ENCODE results near the gene PRSS35. TPM values are rescaled to one million over a fixed set of nuclear protein-coding genes. Genes with fewer than 3 reads are reported as not detected.
"Not testable (repeated sequence)": the region's sequence is repeated elsewhere in the genome, so short reads cannot be mapped to it uniquely, and the experiment has no call there.

PRSS35 gene
- polyA plus RNA-seq, 1 of the 3 experiments (the other 2 are of a cell fraction): 0.36 TPM

- H3K27ac ChIP-seq (ENCODE audit: low read depth in 2 of 2, low read length in 1 of 2); H3K79me2 ChIP-seq (ENCODE audit: insufficient read depth); H2AFZ ChIP-seq (ENCODE audit: low read depth); H3K27me3 ChIP-seq (ENCODE audit: insufficient read depth); H3K36me3 ChIP-seq (replicated peaks in 1 of 2; ENCODE audit: control insufficient read depth in 1 of 2, insufficient read depth in 2 of 2, low read length in 1 of 2); H3F3A ChIP-seq (replicated peaks; ENCODE audit: insufficient read depth); H3K9me2 ChIP-seq; CTCF ChIA-PET; H3K9ac ChIP-seq; H3K4me3 ChIP-seq (ENCODE audit: low read depth in 2 of 2, low read length in 1 of 2); POLR2A ChIA-PET; H3K9me3 ChIP-seq; H3K4me2 ChIP-seq; H3K4me1 ChIP-seq (ENCODE audit: control insufficient read depth in 1 of 2, insufficient read depth in 2 of 2, low read depth in 1 of 2, low read length in 1 of 2); DNase-seq; H4K20me1 ChIP-seq (ENCODE audit: insufficient read depth): not testable (repeated sequence)
- WGBS (ENCODE audit: low lambda C conversion rate): 66% methylated on average over 5 of the region's 5 CpGs
Observed at GRCh38 chr6:83550482-83550881, 38.1 kb downstream of the PRSS35 start.

GRCh38 chr6:83551748-83552147 is 39.4 kb downstream of the PRSS35 start:
- H3F3A ChIP-seq (replicated peaks; ENCODE audit: insufficient read depth); DNase-seq; H3K79me2 ChIP-seq (ENCODE audit: insufficient read depth); H3K36me3 ChIP-seq (replicated peaks in 1 of 2; ENCODE audit: control insufficient read depth in 1 of 2, insufficient read depth in 2 of 2, low read length in 1 of 2); H3K4me3 ChIP-seq (ENCODE audit: low read depth in 2 of 2, low read length in 1 of 2); H3K27ac ChIP-seq (ENCODE audit: low read depth in 2 of 2, low read length in 1 of 2); H2AFZ ChIP-seq (ENCODE audit: low read depth); H4K20me1 ChIP-seq (ENCODE audit: insufficient read depth); H3K27me3 ChIP-seq (ENCODE audit: insufficient read depth); H3K9me3 ChIP-seq; H3K4me1 ChIP-seq (ENCODE audit: control insufficient read depth in 1 of 2, insufficient read depth in 2 of 2, low read depth in 1 of 2, low read length in 1 of 2); POLR2A ChIA-PET; H3K4me2 ChIP-seq; CTCF ChIA-PET; H3K9me2 ChIP-seq; H3K9ac ChIP-seq: not testable (repeated sequence)
- WGBS (ENCODE audit: low lambda C conversion rate): 56% methylated on average over 4 of the region's 4 CpGs

DNA sequence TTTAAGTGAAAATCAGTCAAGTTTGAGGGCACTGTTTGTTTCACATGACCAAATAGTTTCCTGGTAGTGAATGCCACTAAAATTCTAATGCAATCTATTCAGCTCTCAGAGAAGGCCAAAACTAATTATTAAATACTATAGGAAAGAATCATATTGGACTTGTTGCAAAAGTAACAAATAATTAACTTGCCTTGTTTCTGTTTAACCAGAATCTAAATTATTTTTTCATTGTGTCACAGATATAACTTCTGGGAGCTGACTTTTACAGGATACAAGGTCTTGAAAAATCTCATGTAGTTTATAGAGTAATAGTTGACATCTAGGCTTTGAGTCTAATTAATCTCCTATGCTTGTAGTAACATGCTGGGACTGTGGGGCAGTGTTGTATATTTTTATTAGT is 44.5 kb downstream of the PRSS35 start:
- Histone ChIP-seq H4K20me1 (ENCODE audit: insufficient read depth) (no peaks in the 10 kb centered on the region), H3K9me3 (no peaks in the 10 kb centered on the region), H3F3A (replicated peaks; ENCODE audit: insufficient read depth) (no peaks in the 10 kb centered on the region), H3K4me3 (ENCODE audit: low read depth in 2 of 2, low read length in 1 of 2) (no peak overlapping the region), H3K27ac (ENCODE audit: low read depth in 2 of 2, low read length in 1 of 2) (no peak overlapping the region), H3K27me3 (ENCODE audit: insufficient read depth) (no peaks in the 10 kb centered on the region), H2AFZ (ENCODE audit: low read depth) (no peak overlapping the region), H3K9ac (no peak overlapping the region), H3K4me2 (no peak overlapping the region), H3K79me2 (ENCODE audit: insufficient read depth) (no peaks in the 10 kb centered on the region), H3K36me3 (replicated peaks in 1 of 2; ENCODE audit: control insufficient read depth in 1 of 2, insufficient read depth in 2 of 2, low read length in 1 of 2) (peaks cover 0 to 3% of the 10 kb centered on the region in 2 experiments), H3K9me2 (no peaks in the 10 kb centered on the region), H3K4me1 (ENCODE audit: control insufficient read depth in 1 of 2, insufficient read depth in 2 of 2, low read depth in 1 of 2, low read length in 1 of 2) (no peaks in the 10 kb centered on the region)
- DNase-seq: no peak
- CTCF ChIA-PET: interaction anchor here (0.6 to 1.2 kb wide), 2 partner anchors 19 to 42 kb away, joined by 3 to 4 read pairs; no protein-coding TSS in a partner anchor
- TF ChIP-seq TAF1 (IDR thresholded peaks at IDR 0.05; ENCODE audit: borderline replicate concordance, low read depth, low read length): no peak
- TF ChIP-seq RXRA (IDR thresholded peaks at IDR 0.05; ENCODE audit: borderline replicate concordance, low read depth): no peak
- no peak for TF ChIP-seq NFIC (IDR thresholded peaks at IDR 0.05; ENCODE audit: borderline replicate concordance)
- TF ChIP-seq FOXM1 (IDR thresholded peaks at IDR 0.05; ENCODE audit: low read depth): no peak
- TF ChIP-seq RFX5 (IDR thresholded peaks at IDR 0.05; ENCODE audit: low read length): no peak
- TF ChIP-seq EZH2phosphoT487 (IDR thresholded peaks at IDR 0.05; ENCODE audit: borderline replicate concordance, low read depth): no peak
- no peak for TF ChIP-seq TEAD4 (IDR thresholded peaks at IDR 0.05; ENCODE audit: borderline replicate concordance, insufficient read depth)
- TF ChIP-seq, protein P1, sequence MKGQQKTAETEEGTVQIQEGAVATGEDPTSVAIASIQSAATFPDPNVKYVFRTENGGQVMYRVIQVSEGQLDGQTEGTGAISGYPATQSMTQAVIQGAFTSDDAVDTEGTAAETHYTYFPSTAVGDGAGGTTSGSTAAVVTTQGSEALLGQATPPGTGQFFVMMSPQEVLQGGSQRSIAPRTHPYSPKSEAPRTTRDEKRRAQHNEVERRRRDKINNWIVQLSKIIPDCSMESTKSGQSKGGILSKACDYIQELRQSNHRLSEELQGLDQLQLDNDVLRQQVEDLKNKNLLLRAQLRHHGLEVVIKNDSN (IDR thresholded peaks at IDR 0.05; ENCODE audit: borderline replicate concordance, low read depth): no peak
- TF ChIP-seq YY1 (IDR thresholded peaks at IDR 0.05; ENCODE audit: low read depth): no peak
- no peak for TF ChIP-seq CHD2 (IDR thresholded peaks at IDR 0.05; ENCODE audit: low read length, partially characterized antibody)
- TF ChIP-seq RCOR1 (IDR thresholded peaks at IDR 0.05; ENCODE audit: low read length): no peak
- TF ChIP-seq GABPA (IDR thresholded peaks at IDR 0.05; ENCODE audit: low read depth): no peak
- no peak for TF ChIP-seq SMC3 (IDR thresholded peaks at IDR 0.05; ENCODE audit: low read depth, low read length)
- TF ChIP-seq FOSL2 (IDR thresholded peaks at IDR 0.05; ENCODE audit: borderline replicate concordance, low read depth): no peak
- TF ChIP-seq SIN3A (IDR thresholded peaks at IDR 0.05; ENCODE audit: borderline replicate concordance, low read depth, low read length): no peak
- no peak for TF ChIP-seq PBX3 (IDR thresholded peaks at IDR 0.05)
- POLR2A ChIA-PET: no interaction called here

Data from SK-N-SH (cell line).